ES-I3 (cell line): ENCODE measurements around the gene NSD1.
"Not testable (repeated sequence)": the region's sequence is repeated elsewhere in the genome, so short reads cannot be mapped to it uniquely, and the experiment has no call there.

Experiments
- H3K36me3 ChIP-seq: 2 replicates; pipeline ENCODE4 v1.6.1; 2013; ENCODE audit warnings: mild to moderate bottlenecking, low read length, control low read depth, moderate library complexity; ENCODE audit not compliant: insufficient read depth
- H3K4me1 ChIP-seq: 2 replicates; pipeline ENCODE4 v1.6.1; 2013; ENCODE audit warnings: mild to moderate bottlenecking, control low read depth, low read length; ENCODE audit not compliant: insufficient read depth
- H3K9ac ChIP-seq: 2 replicates; pipeline ENCODE4 v1.6.1; 2013; ENCODE audit warnings: low read depth, mild to moderate bottlenecking, low read length, moderate library complexity
- H3K9me3 ChIP-seq: 2 replicates; pipeline ENCODE4 v1.6.1; 2013; ENCODE audit warnings: mild to moderate bottlenecking, low read length, moderate library complexity; ENCODE audit not compliant: control insufficient read depth, insufficient read depth

The NSD1 gene

GRCh38 chr5:177169271-177169670 lies 35.7 kb downstream of the NSD1 start:
- Histone ChIP-seq H3K36me3 (peaks cover 9% of the 10 kb centered on the region; the same call in 1 of the 2 replicates), H3K4me1 (no peaks in the 10 kb centered on the region), H3K9ac (no peak overlapping the region), H3K9me3 (no peaks in the 10 kb centered on the region)

- Histone ChIP-seq H3K36me3 (peaks cover 9% of the 10 kb centered on the region; the same call in 1 of the 2 replicates), H3K9ac (no peak overlapping the region), H3K9me3 (no peaks in the 10 kb centered on the region), H3K4me1 (no peaks in the 10 kb centered on the region)
Measured at GRCh38 chr5:177171961-177172360, 38.4 kb downstream of the NSD1 start.

GRCh38 chr5:177175336-177175735 lies 41.8 kb downstream of the NSD1 start:
- H3K4me1 ChIP-seq: no peaks in the 10 kb centered on the region
- no peaks in the 10 kb centered on the region for H3K9me3 ChIP-seq
- H3K36me3 ChIP-seq: no peaks in the 10 kb centered on the region; the same call in 1 of the 2 replicates
- H3K9ac ChIP-seq: no peak overlapping the region

- H3K9ac ChIP-seq: no peak overlapping the region
- no peaks in the 10 kb centered on the region for H3K4me1 ChIP-seq
Measured at GRCh38 chr5:177176175-177176711, 42.7 kb downstream of the NSD1 start.

GRCh38 chr5:177177847-177178437 lies 44.4 kb downstream of the NSD1 start:
- not testable (repeated sequence) for H3K9ac ChIP-seq, H3K4me1 ChIP-seq, H3K36me3 ChIP-seq, H3K9me3 ChIP-seq

More at GRCh38 chr5:177176175-177176711, 42.7 kb downstream of the NSD1 start:
- H3K9me3 ChIP-seq: no peaks in the 10 kb centered on the region
- H3K36me3 ChIP-seq: no peaks in the 10 kb centered on the region; the same call in 1 of the 2 replicates

GRCh38 chr5:177178733-177179304 lies 45.2 kb downstream of the NSD1 start:
- Histone ChIP-seq H3K36me3 (no peaks in the 10 kb centered on the region; the same call in 1 of the 2 replicates), H3K9me3 (no peaks in the 10 kb centered on the region), H3K9ac (no peak overlapping the region), H3K4me1 (no peaks in the 10 kb centered on the region)

- Histone ChIP-seq H3K36me3 (no peaks in the 10 kb centered on the region; the same call in 1 of the 2 replicates), H3K4me1 (no peaks in the 10 kb centered on the region), H3K9ac (no peak overlapping the region), H3K9me3 (no peaks in the 10 kb centered on the region)
Measured at GRCh38 chr5:177179431-177179830, 45.9 kb downstream of the NSD1 start.

GRCh38 chr5:177183142-177183541 lies 49.6 kb downstream of the NSD1 start:
- Histone ChIP-seq H3K36me3 (no peaks in the 10 kb centered on the region), H3K9ac (no peak overlapping the region), H3K4me1 (no peaks in the 10 kb centered on the region), H3K9me3 (no peaks in the 10 kb centered on the region)

- no peak overlapping the region for H3K9ac ChIP-seq
- H3K4me1 ChIP-seq: no peaks in the 10 kb centered on the region
- no peaks in the 10 kb centered on the region for H3K36me3 ChIP-seq
- no peaks in the 10 kb centered on the region for H3K9me3 ChIP-seq
Measured at GRCh38 chr5:177183766-177184360, 50.3 kb downstream of the NSD1 start.

- Histone ChIP-seq H3K9ac (no peak overlapping the region), H3K9me3 (no peaks in the 10 kb centered on the region), H3K36me3 (no peaks in the 10 kb centered on the region), H3K4me1 (no peaks in the 10 kb centered on the region)
Measured at GRCh38 chr5:177185993-177186392, 52.4 kb downstream of the NSD1 start.

GRCh38 chr5:177186645-177187044 lies 53.1 kb downstream of the NSD1 start:
- H3K4me1 ChIP-seq: no peaks in the 10 kb centered on the region
- no peaks in the 10 kb centered on the region for H3K9me3 ChIP-seq
- H3K36me3 ChIP-seq: no peaks in the 10 kb centered on the region
- no peak overlapping the region for H3K9ac ChIP-seq

GRCh38 chr5:177188775-177189174 lies 55.2 kb downstream of the NSD1 start:
- H3K4me1 ChIP-seq: no peaks in the 10 kb centered on the region
- H3K9ac ChIP-seq: no peak overlapping the region
- H3K36me3 ChIP-seq: no peaks in the 10 kb centered on the region
- H3K9me3 ChIP-seq: no peaks in the 10 kb centered on the region

- no peaks in the 10 kb centered on the region for H3K9me3 ChIP-seq
- no peak overlapping the region for H3K9ac ChIP-seq
- no peaks in the 10 kb centered on the region for H3K4me1 ChIP-seq
- peaks cover 4% of the 10 kb centered on the region; the same call in 1 of the 2 replicates for H3K36me3 ChIP-seq
Measured at GRCh38 chr5:177189416-177189815, 55.8 kb downstream of the NSD1 start.

- Histone ChIP-seq H3K4me1 (no peaks in the 10 kb centered on the region; the same call in 1 of the 2 replicates), H3K9ac (no peak overlapping the region), H3K36me3 (peaks cover 4% of the 10 kb centered on the region; the same call in 1 of the 2 replicates), H3K9me3 (no peaks in the 10 kb centered on the region)
Measured at GRCh38 chr5:177189965-177190364, 56.4 kb downstream of the NSD1 start.

- H3K36me3 ChIP-seq: peaks cover 9% of the 10 kb centered on the region; the same call in 1 of the 2 replicates
- no peak overlapping the region for H3K9ac ChIP-seq
- no peaks in the 10 kb centered on the region for H3K9me3 ChIP-seq
- no peaks in the 10 kb centered on the region; the same call in 1 of the 2 replicates for H3K4me1 ChIP-seq
Measured at GRCh38 chr5:177194268-177194667, 60.7 kb downstream of the NSD1 start.
